B cell (primary cell): ENCODE data around the gene MAD1L1. TPM values are rescaled to one million over a fixed set of nuclear protein-coding genes. Genes with fewer than 3 reads are reported as not detected.

Experiments
- ATAC-seq: fragments of 200-7000 bp; cut with Tn5 transposase; one replicate; pipeline ENCODE4 v1.10.0; 2021; ENCODE audit warnings: low read depth, mild to moderate bottlenecking, moderate number of reproducible peaks, moderate library complexity
- CTCF ChIA-PET: fragments of 350-600 bp; sonication (Branson Sonifier 250); formaldehyde crosslinking; loops from one replicate; lab custom pipeline; 2021; ENCODE audit warnings: antibody characterized with exemption, inconsistent platforms; lab: Charles Lee
- POLR2A ChIA-PET: fragments of 350-600 bp; sonication (Branson Sonifier 250); formaldehyde crosslinking; loops from one replicate; lab custom pipeline; 2021; ENCODE audit warnings: antibody characterized with exemption; lab: Charles Lee
- DNase-seq: peaks from one replicate; pipeline ENCODE4 v3.0.0; 2013
- H2AFZ ChIP-seq: 2 replicates; pipeline ENCODE4 v1.6.1; 2012; ENCODE audit warnings: mild to moderate bottlenecking, low read depth, low read length; ENCODE audit not compliant: insufficient read depth, poor library complexity, severe bottlenecking
- H3K27ac ChIP-seq, 2 donors: 1 replicate in 1 of 2; 2 replicates in 1 of 2; pipeline ENCODE4 v1.5.1; 2012 to 2013; ENCODE audit warnings: low read length in 2 of 2, mild to moderate bottlenecking in 2 of 2, moderate library complexity in 1 of 2
- H3K27me3 ChIP-seq, 4 experiments: fragments of 200-600 bp in 1 of 4; sonication (generic) in 1 of 4; replicated peaks in 1 of 4; 1 replicate in 2 of 4; 2 replicates in 2 of 4; pipeline versions ENCODE4 v1.6.1 to v1.7.0; 2013 to 2016; ENCODE audit warnings: low read length in 3 of 4, mild to moderate bottlenecking in 2 of 4, mixed read lengths in 1 of 4, moderate library complexity in 1 of 4; ENCODE audit not compliant: insufficient read depth in 4 of 4, control insufficient read depth in 3 of 4; ENCODE audit errors: control extremely low read depth in 1 of 4
- H3K36me3 ChIP-seq, 2 experiments: replicated peaks in 1 of 2; 1 replicate in 1 of 2; 2 replicates in 1 of 2; pipeline versions ENCODE4 v1.6.1 to v1.7.1; 2013; ENCODE audit warnings: low read length in 1 of 2; ENCODE audit not compliant: insufficient read depth in 2 of 2, control insufficient read depth in 1 of 2; ENCODE audit errors: control extremely low read depth in 1 of 2, extremely low read depth in 1 of 2
- H3K4me1 ChIP-seq, 2 donors: fragments of 200-600 bp in 1 of 2; sonication (generic) in 1 of 2; 1 replicate in 1 of 2; 2 replicates in 1 of 2; pipeline versions ENCODE4 v1.5.1 to v1.6.1; 2013 to 2017; ENCODE audit warnings: low read length in 2 of 2; ENCODE audit not compliant: control insufficient read depth in 2 of 2, insufficient read depth in 2 of 2
- H3K4me2 ChIP-seq: replicated peaks from 2 replicates; pipeline ENCODE3; 2012; ENCODE audit warnings: mild to moderate bottlenecking, low read depth, low read length; ENCODE audit not compliant: poor library complexity, severe bottlenecking
- H3K4me3 ChIP-seq, 5 experiments: fragments of 200-600 bp in 1 of 5; sonication (generic) in 1 of 5; 1 replicate in 3 of 5; 2 replicates in 2 of 5; pipeline versions ENCODE4 v1.5.1 to v1.7.0; 2011 to 2016; ENCODE audit warnings: low read length in 4 of 5, mild to moderate bottlenecking in 4 of 5, low read depth in 2 of 5, control low read depth in 1 of 5, moderate library complexity in 1 of 5; ENCODE audit not compliant: insufficient read depth in 1 of 5; ENCODE audit errors: control extremely low read depth in 1 of 5, extremely low read depth in 1 of 5
- H3K79me2 ChIP-seq: fragments of 200-600 bp; sonication (generic); one replicate; pipeline ENCODE4 v1.6.0; 2016; ENCODE audit warnings: low read length; ENCODE audit not compliant: control insufficient read depth, insufficient read depth
- H3K9ac ChIP-seq: fragments of 200-600 bp; sonication (generic); 2 replicates; pipeline ENCODE4 v1.6.1; 2017; ENCODE audit warnings: mild to moderate bottlenecking, low read length, moderate library complexity
- H3K9me3 ChIP-seq, 3 donors: one replicate each; pipeline versions ENCODE4 v1.6.1 to v1.7.1; 2013; ENCODE audit warnings: low read length in 2 of 3; ENCODE audit not compliant: control insufficient read depth in 2 of 3, insufficient read depth in 1 of 3; ENCODE audit errors: control extremely low read depth in 1 of 3
- H4K20me1 ChIP-seq: 2 replicates; pipeline ENCODE4 v1.6.0; 2012; ENCODE audit warnings: mild to moderate bottlenecking, low read length; ENCODE audit not compliant: insufficient read depth, control insufficient read depth, poor library complexity, severe bottlenecking
- H3K27ac Mint-ChIP-seq: one replicate; pipeline ENCODE4 v1.8.0; 2021; ENCODE audit warnings: mixed read lengths
- H3K27me3 Mint-ChIP-seq: one replicate; pipeline ENCODE4 v1.8.0; 2021; ENCODE audit warnings: mixed read lengths
- H3K4me1 Mint-ChIP-seq: one replicate; pipeline ENCODE4 v1.8.0; 2021; ENCODE audit warnings: mixed read lengths
- H3K4me3 Mint-ChIP-seq: one replicate; pipeline ENCODE4 v1.8.0; 2021; ENCODE audit warnings: mixed read lengths
- H3K9me3 Mint-ChIP-seq: one replicate; pipeline ENCODE4 v1.8.0; 2022; ENCODE audit warnings: mixed read lengths; ENCODE audit not compliant: insufficient read depth
- CTCF ChIP-seq: fragments of 200-600 bp; IDR thresholded peaks from one replicate; pipeline ENCODE4 v1.8.0; 2022; ENCODE audit warnings: antibody characterized with exemption, mild to moderate bottlenecking
- EZH2 ChIP-seq: IDR thresholded peaks from 2 replicates; pipeline ENCODE4 v1.6.1; 2012; ENCODE audit warnings: borderline replicate concordance, low read depth, mild to moderate bottlenecking, moderate library complexity, low read length; ENCODE audit not compliant: insufficient read depth, poor library complexity, severe bottlenecking
- WGBS: methylation state at CpG from one replicate; pipeline ENCODE4 v1.1.5; 2013; ENCODE audit warnings: missing lambda C conversion rate; ENCODE audit not compliant: insufficient coverage; 5-methylcytosine and 5-hydroxymethylcytosine counted together
- intact Hi-C: fragments of 100-400 bp; cut with micrococcal nuclease; formaldehyde crosslinking; loops from one replicate; pipeline ENCODE4 v1.10.0; 2022
- polyA plus RNA-seq: library from polyadenylated mRNA; depleted of rRNA; stranded (reverse); fragments of >200 nt; gene quantifications from 2 replicates; pipeline ENCODE4 v1.2.3, GENCODE V29; 2012
- total RNA-seq, 2 donors: library from RNA; stranded (reverse); fragments of 120-200 nt in 1 of 2; gene quantifications; 1 replicate in 1 of 2; 2 replicates in 1 of 2; pipeline versions ENCODE4 v1.2.3 to v1.2.4, GENCODE V29; 2013 to 2022

Gene MAD1L1
- total and polyA plus RNA-seq, 2 donors (not counting 1 experiment from before 2014, with no cell fraction given), result 86.7 to 110 TPM

GRCh38 chr7:2227699-2228098 lies 5.0 kb downstream of the MAD1L1 start:
- no peak for ATAC-seq
- intact Hi-C loops, result no loop called here
- Histone ChIP-seq H3K4me1 (peaks cover 11 to 19% of the 10 kb centered on the region in 2 donors), H3K79me2 (peaks cover 91% of the 10 kb centered on the region), H4K20me1 (peaks cover 7% of the 10 kb centered on the region), H3K9ac (no peak overlapping the region), H3K4me3 (no peak overlapping the region), H3K36me3 (peaks cover 0 to 56% of the 10 kb centered on the region in 2 experiments), H3K9me3 (peaks cover 0 to 3% (median 0%) of the 10 kb centered on the region in 3 donors), H2AFZ (no peak overlapping the region), H3K4me2 (no peak overlapping the region), H3K27me3 (no peaks in the 10 kb centered on the region), H3K27ac (no peak overlapping the region)
- H3K4me3 Mint-ChIP-seq, result no peak overlapping the region
- H3K27ac Mint-ChIP-seq, result no peak overlapping the region
- no peaks in the 10 kb centered on the region for H3K9me3 Mint-ChIP-seq
- CTCF ChIA-PET, result no interaction called here
- no peaks in the 10 kb centered on the region for H3K27me3 Mint-ChIP-seq
- TF ChIP-seq CTCF (no peak), EZH2 (no peak)
- POLR2A ChIA-PET, result no interaction called here
- WGBS, result 97% methylated on average over 15 of the region's 15 CpGs
- DNase-seq, result no peak
- H3K4me1 Mint-ChIP-seq, result peaks cover 24% of the 10 kb centered on the region

- Mint-ChIP-seq H3K4me3 (no peak overlapping the region), H3K4me1 (peaks cover 14% of the 10 kb centered on the region), H3K9me3 (no peaks in the 10 kb centered on the region), H3K27me3 (no peaks in the 10 kb centered on the region), H3K27ac (no peak overlapping the region)
- no peak for ATAC-seq
- Histone ChIP-seq H3K4me1 (peaks cover 5% of the 10 kb centered on the region in 2 donors), H3K9me3 (peaks cover 0 to 3% (median 0%) of the 10 kb centered on the region in 3 donors), H3K79me2 (peaks cover 80% of the 10 kb centered on the region), H3K4me3 (no peak overlapping the region), H3K27me3 (no peaks in the 10 kb centered on the region), H4K20me1 (peaks cover 7% of the 10 kb centered on the region), H3K9ac (no peak overlapping the region), H2AFZ (no peak overlapping the region), H3K27ac (no peak overlapping the region), H3K4me2 (no peak overlapping the region), H3K36me3 (peaks cover 0 to 66% of the 10 kb centered on the region in 2 experiments)
- POLR2A ChIA-PET, result no interaction called here
- over 99% methylated on average over 12 of the region's 13 CpGs for WGBS
- intact Hi-C loops, result no loop called here
- no peak for TF ChIP-seq CTCF
- TF ChIP-seq EZH2, result no peak
- DNase-seq, result no peak
- CTCF ChIA-PET, result interaction anchor here (1.5 kb wide), 1 partner anchor 122 kb away, joined by 3 read pairs; no protein-coding TSS in a partner anchor
Observed at GRCh38 chr7:2225830-2226229, 6.9 kb downstream of the MAD1L1 start.
